Loucy (cell line): ENCODE data around the gene CWC25.

Source experiments
- EZH2phosphoT487 ChIP-seq: fragments of 200-600 bp; IDR thresholded peaks from 2 replicates; pipeline ENCODE4 v1.6.1; 2018; ENCODE audit warnings: antibody characterized with exemption, mild to moderate bottlenecking, moderate library complexity, borderline replicate concordance
- TF ChIP-seq, protein P1 (sequence below): fragments of 200-600 bp; sonication (generic); conservative IDR thresholded peaks from 2 replicates; pipeline ENCODE4 v1.5.1; 2014; ENCODE audit warnings: mild to moderate bottlenecking, antibody characterized with exemption, low read length

DNA sequence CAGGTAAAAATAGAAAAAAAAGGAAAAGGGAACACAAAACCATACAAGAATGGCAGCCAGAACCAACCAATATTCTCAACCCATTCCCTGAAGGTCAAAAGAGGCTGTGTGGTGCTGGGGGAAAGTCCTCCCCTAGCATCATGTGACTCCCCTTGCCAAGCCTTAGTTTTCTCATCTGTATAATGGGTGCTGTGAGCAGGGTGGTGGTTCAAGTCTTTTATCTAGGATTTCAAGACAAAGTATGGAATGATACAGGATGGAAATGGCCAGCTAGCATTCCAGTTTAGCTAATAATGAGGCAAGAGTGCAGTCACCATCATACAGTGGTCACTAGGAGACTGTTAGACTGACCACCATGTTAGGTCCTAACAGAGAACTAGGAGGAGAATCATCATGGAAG, 51.9 kb downstream of the CWC25 start:
- TF ChIP-seq, protein P1, sequence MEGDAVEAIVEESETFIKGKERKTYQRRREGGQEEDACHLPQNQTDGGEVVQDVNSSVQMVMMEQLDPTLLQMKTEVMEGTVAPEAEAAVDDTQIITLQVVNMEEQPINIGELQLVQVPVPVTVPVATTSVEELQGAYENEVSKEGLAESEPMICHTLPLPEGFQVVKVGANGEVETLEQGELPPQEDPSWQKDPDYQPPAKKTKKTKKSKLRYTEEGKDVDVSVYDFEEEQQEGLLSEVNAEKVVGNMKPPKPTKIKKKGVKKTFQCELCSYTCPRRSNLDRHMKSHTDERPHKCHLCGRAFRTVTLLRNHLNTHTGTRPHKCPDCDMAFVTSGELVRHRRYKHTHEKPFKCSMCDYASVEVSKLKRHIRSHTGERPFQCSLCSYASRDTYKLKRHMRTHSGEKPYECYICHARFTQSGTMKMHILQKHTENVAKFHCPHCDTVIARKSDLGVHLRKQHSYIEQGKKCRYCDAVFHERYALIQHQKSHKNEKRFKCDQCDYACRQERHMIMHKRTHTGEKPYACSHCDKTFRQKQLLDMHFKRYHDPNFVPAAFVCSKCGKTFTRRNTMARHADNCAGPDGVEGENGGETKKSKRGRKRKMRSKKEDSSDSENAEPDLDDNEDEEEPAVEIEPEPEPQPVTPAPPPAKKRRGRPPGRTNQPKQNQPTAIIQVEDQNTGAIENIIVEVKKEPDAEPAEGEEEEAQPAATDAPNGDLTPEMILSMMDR, result no peak
- TF ChIP-seq EZH2phosphoT487, result no peak
